Retinal pigment epithelial cell (primary cell): ENCODE measurements around the gene BCKDK.

Experiments used
- DNase-seq: peaks from one replicate; pipeline ENCODE4 v3.0.0-alpha.2; 2010; ENCODE audit warnings: low read depth
- H3K4me3 ChIP-seq: 2 replicates; pipeline ENCODE4 v1.5.1; 2011; ENCODE audit warnings: mild to moderate bottlenecking, low read length, control low read depth, moderate library complexity
- TF ChIP-seq, protein P1 (sequence below): conservative IDR thresholded peaks from 2 replicates; pipeline ENCODE4 v1.5.1; 2011; ENCODE audit warnings: low read depth, low read length, control low read depth, inconsistent platforms

The BCKDK gene

DNA sequence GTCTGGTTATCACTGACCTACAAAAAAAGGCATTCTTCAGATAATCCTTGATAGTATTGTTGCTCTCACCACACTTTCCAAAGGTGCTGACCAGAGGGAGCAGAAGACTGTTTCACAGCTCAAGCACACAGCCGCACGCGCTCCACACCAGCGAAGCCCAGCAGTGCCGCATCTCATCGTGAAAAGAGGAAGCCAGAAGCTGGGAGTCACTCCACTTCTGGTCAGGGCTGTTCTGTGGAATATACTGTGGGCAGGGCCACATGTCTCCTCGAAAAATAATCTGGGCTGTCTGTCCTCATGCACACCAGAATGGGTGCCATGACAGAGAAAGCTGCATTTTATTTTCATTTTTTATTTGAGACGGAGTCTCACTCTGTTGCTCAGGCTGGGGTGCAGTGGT, 49.0 kb downstream of the BCKDK start:
- TF ChIP-seq, protein P1, sequence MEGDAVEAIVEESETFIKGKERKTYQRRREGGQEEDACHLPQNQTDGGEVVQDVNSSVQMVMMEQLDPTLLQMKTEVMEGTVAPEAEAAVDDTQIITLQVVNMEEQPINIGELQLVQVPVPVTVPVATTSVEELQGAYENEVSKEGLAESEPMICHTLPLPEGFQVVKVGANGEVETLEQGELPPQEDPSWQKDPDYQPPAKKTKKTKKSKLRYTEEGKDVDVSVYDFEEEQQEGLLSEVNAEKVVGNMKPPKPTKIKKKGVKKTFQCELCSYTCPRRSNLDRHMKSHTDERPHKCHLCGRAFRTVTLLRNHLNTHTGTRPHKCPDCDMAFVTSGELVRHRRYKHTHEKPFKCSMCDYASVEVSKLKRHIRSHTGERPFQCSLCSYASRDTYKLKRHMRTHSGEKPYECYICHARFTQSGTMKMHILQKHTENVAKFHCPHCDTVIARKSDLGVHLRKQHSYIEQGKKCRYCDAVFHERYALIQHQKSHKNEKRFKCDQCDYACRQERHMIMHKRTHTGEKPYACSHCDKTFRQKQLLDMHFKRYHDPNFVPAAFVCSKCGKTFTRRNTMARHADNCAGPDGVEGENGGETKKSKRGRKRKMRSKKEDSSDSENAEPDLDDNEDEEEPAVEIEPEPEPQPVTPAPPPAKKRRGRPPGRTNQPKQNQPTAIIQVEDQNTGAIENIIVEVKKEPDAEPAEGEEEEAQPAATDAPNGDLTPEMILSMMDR = no peak

More for the DNA sequence above, 49.0 kb downstream of the BCKDK start:
- no peak overlapping the region for H3K4me3 ChIP-seq
- no peak for DNase-seq
